DMS79 treated with DMSO at 0.1 percent for 48 hours (cell line): ENCODE data around the gene RAPGEF1.

Source experiments
- DNase-seq: peaks from one replicate; lab custom pipeline; 2025; lab: John Stamatoyannopoulos, UW

The RAPGEF1 gene

DNA sequence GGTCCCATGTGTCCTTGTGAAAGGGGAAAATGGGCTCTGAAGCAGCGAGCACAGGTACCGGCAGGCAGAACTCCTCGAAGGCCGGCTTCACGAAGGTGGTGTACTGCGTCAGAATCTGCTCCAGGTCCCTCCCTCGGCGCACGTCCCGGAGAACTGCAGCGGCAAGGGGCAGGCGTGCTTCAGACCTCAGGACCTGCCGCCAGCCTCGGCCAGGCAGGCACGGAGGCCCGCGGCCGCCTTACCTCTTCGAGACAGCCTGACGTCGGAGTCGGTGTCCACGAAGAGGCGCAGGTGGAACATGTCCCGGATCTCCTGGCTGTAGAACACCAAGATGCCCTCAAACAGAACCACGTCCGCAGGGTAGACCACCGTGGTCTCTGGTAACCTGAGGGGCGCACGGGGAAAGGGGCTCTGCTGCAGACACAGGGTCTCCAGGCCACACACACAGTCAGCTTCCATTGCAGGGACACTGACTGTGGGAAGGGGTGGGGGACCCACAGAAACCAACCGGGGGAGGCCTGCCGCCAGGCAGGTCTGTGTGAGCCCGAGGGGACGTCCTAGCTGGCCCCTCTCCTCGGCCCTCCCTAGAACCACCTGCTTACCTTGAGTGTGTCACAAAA is 210.9 kb downstream of the RAPGEF1 start:
- DNase-seq, result no peak

DNA sequence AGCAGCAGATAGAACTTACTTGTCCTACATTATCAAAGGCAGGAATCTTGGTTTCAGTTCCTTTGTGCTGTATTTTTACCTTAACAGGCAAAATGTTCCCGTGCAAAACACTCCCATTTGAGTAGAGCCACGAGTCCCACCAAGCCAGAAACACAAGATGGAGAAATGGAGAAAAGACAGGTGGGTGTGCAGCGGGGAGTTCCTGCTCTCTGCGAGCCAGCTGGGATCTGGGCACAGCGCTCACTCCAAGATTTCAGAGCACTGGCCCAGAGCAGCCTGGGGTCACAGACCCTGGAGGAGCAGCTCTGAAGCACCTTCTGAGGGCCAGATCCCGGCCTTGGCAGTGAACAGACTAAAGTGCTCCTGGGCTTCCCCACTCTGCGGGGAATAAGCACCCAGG is 211.7 kb downstream of the RAPGEF1 start:
- no peak for DNase-seq
